ENCODE results near the gene TMPRSS3.

TMPRSS3 gene

DNA sequence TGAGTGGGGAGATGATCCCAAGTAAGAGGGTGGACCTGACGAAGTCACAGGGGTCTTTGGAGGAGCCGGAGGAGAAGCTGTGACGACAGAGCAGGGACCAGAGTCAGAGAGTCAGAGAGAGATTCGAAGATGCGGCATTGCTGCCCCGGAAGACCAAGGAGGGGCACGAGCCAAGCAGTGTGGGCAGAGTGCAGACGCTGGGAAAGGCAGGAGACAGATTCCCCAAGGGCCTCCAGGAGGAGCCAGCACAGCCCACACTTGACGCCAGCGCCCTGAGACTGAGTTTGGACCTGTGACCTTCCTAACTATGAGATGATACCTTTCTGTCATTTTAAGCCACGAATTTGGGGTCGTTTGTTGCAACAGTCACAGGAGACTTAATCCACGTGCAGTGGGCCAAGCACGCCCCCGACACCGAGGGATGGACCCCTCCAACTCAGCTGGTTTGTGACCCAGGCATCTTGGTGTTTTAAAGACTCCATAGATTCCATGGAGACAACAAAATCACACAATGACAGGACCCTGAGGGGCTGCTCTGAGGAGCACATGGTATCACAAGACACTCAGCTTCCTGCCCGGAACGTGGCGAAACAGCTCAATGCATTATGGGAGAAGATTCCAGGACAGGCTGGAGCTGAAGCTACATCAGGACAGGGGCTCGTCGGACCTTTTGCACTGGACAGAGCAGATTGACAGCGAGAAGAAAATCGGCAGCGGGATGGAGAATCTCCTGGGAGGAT, 18.5 kb downstream of the TMPRSS3 start:
- H2AFZ ChIP-seq (ENCODE audit: low read depth, low read length), result no peak overlapping the region
- no peaks in the 10 kb centered on the region for H3K9me3 ChIP-seq (ENCODE audit: low read length)
- H3K27me3 ChIP-seq (ENCODE audit: insufficient read depth, low read length), result peaks cover 2% of the 10 kb centered on the region
- H3K36me3 ChIP-seq (ENCODE audit: insufficient read depth, low read length), result no peaks in the 10 kb centered on the region
- H3K4me3 ChIP-seq (ENCODE audit: low read length), result no peak overlapping the region
- no peaks in the 10 kb centered on the region for H3K4me1 ChIP-seq (ENCODE audit: insufficient read depth, low read length)

DNA sequence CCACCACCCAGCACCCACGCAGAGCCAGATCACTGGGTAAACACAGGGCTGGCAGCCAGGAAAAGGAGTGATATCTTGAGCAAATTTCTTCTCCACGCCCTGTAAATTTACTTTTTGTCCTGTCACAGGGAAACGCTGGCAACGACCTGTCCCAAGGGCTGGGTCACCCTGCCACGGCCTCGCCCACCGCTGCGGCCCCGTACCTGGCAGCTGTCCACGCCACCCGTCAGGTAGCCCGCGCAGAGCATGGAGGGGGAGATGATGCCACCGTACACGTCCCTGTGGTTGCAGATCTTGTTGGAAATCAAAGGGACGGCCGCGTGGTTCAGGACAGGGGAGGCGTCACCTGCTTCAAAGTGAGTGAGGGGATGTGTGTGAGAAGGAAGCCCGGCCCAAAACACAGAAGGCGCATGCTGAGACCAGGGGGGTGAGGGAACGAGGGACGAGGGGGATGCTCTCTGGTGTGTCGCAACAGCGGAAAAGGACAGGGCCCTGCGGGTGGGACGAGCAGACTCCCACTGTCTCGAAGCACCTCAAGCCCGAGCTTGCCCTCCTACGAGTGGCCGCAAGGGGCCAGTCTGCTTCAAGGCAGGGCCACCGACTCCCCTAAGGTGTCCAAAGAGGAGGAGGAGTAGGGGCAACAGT, 19.4 kb downstream of the TMPRSS3 start:
- Histone ChIP-seq H3K4me3 (ENCODE audit: low read length) (no peak overlapping the region), H3K36me3 (ENCODE audit: insufficient read depth, low read length) (no peaks in the 10 kb centered on the region), H3K4me1 (ENCODE audit: insufficient read depth, low read length) (no peaks in the 10 kb centered on the region), H2AFZ (ENCODE audit: low read depth, low read length) (no peak overlapping the region), H3K9me3 (ENCODE audit: low read length) (no peaks in the 10 kb centered on the region), H3K27me3 (ENCODE audit: insufficient read depth, low read length) (peaks cover 2% of the 10 kb centered on the region)

DNA sequence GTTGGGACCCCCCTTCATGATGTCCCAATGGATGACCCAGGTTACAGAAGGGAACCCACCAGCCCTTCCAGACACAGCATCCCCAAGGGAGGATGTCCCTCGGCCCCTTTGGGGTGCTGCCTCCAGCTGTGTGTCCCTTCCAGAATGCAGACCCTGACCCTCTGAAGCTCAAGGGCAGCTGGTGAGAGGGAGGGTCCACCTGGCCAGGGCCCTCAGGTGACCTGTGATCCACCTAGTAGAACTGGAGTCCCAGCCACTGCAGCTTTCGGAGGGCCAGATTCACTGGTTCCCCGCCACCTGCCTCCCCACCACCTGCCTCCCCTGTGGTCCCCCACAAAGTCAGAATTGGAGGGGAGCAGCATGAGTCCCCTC, 19.9 kb downstream of the TMPRSS3 start:
- Histone ChIP-seq H3K36me3 (ENCODE audit: insufficient read depth, low read length) (no peaks in the 10 kb centered on the region), H2AFZ (ENCODE audit: low read depth, low read length) (no peak overlapping the region), H3K4me3 (ENCODE audit: low read length) (no peak overlapping the region), H3K9me3 (ENCODE audit: low read length) (no peaks in the 10 kb centered on the region), H3K27me3 (ENCODE audit: insufficient read depth, low read length) (peaks cover 2% of the 10 kb centered on the region), H3K4me1 (ENCODE audit: insufficient read depth, low read length) (no peaks in the 10 kb centered on the region)

DNA sequence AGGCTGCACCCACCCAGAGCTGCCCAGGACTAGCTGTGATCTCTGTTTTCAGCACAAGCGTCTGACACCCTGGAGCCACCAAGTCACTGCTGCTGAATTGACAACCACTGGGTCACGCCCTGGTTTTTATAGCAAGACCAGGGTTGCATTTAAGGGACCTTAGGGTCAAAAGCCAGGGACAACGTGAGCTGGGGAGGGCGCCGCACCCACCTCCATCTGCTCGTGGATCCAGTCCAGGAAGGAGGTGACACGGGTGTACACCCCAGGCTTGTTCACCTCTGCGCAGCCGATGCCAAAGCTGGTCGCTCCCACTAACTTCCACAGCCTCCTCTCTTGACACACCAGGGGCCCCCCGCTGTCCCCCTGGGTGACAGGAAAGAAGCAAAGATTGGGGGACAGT, 20.3 kb downstream of the TMPRSS3 start:
- Histone ChIP-seq H3K4me3 (ENCODE audit: low read length) (no peak overlapping the region), H3K4me1 (ENCODE audit: insufficient read depth, low read length) (no peaks in the 10 kb centered on the region), H3K36me3 (ENCODE audit: insufficient read depth, low read length) (no peaks in the 10 kb centered on the region), H3K27me3 (ENCODE audit: insufficient read depth, low read length) (peaks cover 2% of the 10 kb centered on the region), H3K9me3 (ENCODE audit: low read length) (no peaks in the 10 kb centered on the region), H2AFZ (ENCODE audit: low read depth, low read length) (no peak overlapping the region)

DNA sequence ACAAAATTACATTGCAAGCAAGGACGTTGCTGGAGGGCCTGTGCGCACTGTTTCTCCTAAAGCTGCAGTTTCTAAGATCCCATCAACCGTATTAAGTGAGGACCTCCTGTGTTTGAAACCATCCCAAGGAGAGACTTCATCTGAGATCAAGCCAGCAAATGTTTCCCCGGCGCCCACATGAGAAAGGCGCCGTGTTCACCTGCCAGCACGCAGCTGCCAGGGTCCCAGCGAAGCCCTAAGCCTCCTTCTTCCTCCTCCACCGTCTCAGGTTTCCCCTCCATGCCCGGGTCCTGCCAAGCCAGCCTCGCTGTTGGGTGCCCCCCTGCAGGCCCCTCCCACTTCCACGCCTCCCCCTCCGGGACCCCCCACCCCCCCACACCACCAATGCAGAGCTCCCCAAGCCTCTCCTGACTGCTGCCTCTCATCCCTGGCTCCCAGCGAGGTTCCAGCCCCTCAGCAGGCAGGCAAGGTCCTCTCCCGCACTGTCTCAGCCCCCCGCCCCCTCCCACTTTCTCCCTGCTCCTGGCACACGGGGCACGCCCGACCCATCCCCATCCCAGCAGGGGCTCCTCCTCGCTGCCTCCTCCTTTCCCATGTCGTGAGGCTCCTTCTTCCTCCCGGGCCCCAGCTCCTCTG, 20.9 kb downstream of the TMPRSS3 start:
- Histone ChIP-seq H3K36me3 (ENCODE audit: insufficient read depth, low read length) (no peaks in the 10 kb centered on the region), H3K9me3 (ENCODE audit: low read length) (no peaks in the 10 kb centered on the region), H3K4me1 (ENCODE audit: insufficient read depth, low read length) (no peaks in the 10 kb centered on the region), H2AFZ (ENCODE audit: low read depth, low read length) (no peak overlapping the region), H3K27me3 (ENCODE audit: insufficient read depth, low read length) (peaks cover 2% of the 10 kb centered on the region), H3K4me3 (ENCODE audit: low read length) (no peak overlapping the region)

DNA sequence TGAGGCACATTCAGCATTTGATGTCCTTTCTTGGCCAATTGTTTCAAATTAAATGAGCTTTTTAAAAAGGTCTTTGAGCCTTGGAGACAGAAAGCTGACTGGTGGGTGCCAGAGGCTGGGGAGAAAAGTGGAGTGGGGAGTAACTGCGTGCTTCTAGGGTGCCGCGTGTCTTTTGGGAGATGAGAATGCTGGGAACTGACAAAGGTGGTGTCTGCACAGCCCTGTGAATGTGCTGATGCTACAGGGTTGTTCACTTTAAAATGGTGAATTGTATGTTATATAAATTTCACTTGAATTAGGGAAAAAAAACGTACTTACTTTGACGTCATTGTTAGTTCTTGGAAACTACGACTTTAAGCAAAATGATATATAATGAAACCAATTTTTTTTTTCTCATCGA, 21.4 kb downstream of the TMPRSS3 start:
- Histone ChIP-seq H2AFZ (ENCODE audit: low read depth, low read length) (no peak overlapping the region), H3K4me3 (ENCODE audit: low read length) (no peak overlapping the region), H3K4me1 (ENCODE audit: insufficient read depth, low read length) (no peaks in the 10 kb centered on the region), H3K36me3 (ENCODE audit: insufficient read depth, low read length) (no peaks in the 10 kb centered on the region), H3K27me3 (ENCODE audit: insufficient read depth, low read length) (peaks cover 2% of the 10 kb centered on the region), H3K9me3 (ENCODE audit: low read length) (no peaks in the 10 kb centered on the region)

DNA sequence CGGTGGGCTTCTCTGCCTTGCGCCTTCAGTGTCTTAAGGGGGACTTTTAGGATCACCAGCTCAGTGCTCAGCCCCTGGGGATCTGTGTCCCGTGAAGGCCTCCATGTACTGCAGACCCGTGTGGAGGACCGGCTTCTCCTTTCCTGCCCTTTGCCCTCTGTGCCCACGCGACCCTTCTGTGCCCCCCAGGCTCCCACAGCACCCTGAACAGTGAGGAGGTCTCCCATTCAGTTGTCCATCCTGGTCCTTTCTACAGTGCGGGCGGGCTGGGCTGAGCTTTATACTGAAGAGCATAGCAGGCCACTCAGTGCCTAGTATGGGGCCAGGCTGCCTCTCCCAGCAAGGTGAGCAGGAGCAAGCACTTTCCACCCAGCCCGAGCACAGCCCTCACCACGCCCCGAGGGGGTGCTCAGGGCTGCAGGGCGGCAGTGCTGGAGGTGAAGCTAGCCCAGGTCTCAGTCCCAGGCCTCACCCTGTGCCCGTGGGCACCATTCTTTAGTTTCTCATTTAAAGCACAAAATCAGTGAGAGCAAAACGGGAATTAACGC, 21.9 kb downstream of the TMPRSS3 start:
- Histone ChIP-seq H3K4me3 (ENCODE audit: low read length) (no peak overlapping the region), H3K4me1 (ENCODE audit: insufficient read depth, low read length) (no peaks in the 10 kb centered on the region), H3K27me3 (ENCODE audit: insufficient read depth, low read length) (peaks cover 2% of the 10 kb centered on the region), H2AFZ (ENCODE audit: low read depth, low read length) (no peak overlapping the region), H3K36me3 (ENCODE audit: insufficient read depth, low read length) (no peaks in the 10 kb centered on the region), H3K9me3 (ENCODE audit: low read length) (no peaks in the 10 kb centered on the region)

DNA sequence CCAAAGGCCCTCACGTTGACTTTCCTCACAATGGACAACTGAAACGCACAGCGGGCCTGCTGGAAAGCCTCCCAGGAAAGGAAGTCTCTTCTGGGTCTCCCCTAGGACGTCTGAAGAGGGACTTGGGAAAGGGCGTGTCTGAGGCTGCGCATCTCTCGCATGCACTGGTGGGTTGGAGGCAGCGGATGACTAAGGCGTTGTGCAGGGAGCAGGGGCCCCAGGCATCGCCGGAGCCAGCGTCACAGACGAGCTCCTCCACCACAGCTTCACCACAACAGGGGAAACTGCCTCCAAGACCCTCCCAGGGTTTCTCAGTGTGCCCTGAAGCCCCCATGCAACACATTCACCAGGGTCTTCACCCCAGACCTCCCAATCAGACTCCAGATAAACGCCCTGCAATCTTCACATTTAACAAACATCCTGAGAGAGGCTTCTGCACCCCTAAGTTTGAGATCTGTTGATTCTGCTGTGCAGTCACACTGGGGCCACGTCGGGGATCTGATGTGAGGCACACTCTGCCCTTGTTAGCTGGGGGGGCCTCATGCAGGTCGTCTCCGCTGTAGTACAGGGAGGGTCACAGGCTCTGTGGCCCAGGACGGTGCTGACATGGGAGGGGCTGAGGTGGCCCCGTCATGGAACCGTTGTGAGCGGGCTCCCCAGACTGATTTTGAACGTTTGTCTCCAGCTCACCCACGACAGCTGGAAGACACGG, 22.5 kb downstream of the TMPRSS3 start:
- Histone ChIP-seq H3K9me3 (ENCODE audit: low read length) (no peaks in the 10 kb centered on the region), H3K27me3 (ENCODE audit: insufficient read depth, low read length) (peaks cover 2% of the 10 kb centered on the region), H3K4me3 (ENCODE audit: low read length) (no peak overlapping the region), H3K36me3 (ENCODE audit: insufficient read depth, low read length) (no peaks in the 10 kb centered on the region), H2AFZ (ENCODE audit: low read depth, low read length) (no peak overlapping the region), H3K4me1 (ENCODE audit: insufficient read depth, low read length) (no peaks in the 10 kb centered on the region)

DNA sequence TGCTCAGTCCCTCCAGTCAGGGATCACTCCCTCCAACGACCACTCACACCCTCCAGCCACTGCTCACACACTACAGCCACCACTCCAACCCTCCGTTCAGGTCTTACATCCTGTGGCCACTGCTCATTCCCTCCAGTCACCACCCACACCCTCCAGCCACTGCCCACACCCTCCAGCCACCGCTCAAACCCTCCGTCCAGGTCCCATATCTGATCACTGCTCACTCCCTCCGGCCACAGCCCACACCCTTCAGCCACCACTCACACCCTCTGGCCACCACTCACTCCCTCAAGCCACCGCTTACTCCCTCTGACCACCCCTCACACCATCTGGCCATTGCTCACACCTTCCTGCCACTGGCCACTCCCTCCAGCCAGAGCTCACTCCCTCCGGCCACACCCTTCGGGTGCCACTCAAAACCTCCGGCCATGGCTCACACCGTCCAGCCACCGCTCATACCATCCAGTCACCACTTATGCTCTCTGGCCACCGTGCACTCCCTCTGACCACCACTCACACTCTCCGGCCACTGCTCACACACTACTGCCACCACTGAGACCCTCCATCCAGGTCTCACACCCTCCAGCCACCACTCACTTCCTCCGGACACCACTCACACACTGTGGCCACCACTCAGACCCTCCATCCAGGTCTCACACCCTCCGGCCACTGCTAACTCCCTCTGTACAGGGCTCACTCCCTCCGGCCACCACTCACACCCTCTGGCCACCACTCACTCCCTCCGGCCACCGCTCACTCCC, 24.8 kb downstream of the TMPRSS3 start:
- Histone ChIP-seq H3K9me3 (ENCODE audit: low read length) (no peaks in the 10 kb centered on the region), H3K36me3 (ENCODE audit: insufficient read depth, low read length) (no peaks in the 10 kb centered on the region), H3K4me3 (ENCODE audit: low read length) (no peak overlapping the region), H2AFZ (ENCODE audit: low read depth, low read length) (no peak overlapping the region), H3K27me3 (ENCODE audit: insufficient read depth, low read length) (no peaks in the 10 kb centered on the region), H3K4me1 (ENCODE audit: insufficient read depth, low read length) (no peaks in the 10 kb centered on the region)

DNA sequence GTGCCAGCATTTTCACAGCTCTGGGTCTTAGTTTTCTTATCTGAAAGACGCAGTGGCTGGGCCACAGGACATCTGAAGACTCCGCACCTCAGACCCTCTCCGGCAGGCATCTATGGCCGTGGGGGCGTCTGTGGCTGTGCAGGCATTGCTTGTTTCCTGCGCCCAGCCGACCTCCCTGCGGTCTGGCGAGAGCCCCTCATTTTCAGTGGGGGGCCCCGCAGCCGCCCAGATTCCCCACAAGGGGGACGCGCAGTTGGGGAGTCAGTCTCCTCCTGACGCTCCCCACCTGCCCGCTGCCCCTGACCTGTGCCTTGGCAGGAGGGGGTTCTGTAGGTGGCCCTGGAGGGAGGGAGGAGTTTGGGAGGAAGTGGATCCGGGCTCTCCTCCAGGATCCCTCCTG, 26.0 kb downstream of the TMPRSS3 start:
- no peaks in the 10 kb centered on the region for H3K4me1 ChIP-seq (ENCODE audit: insufficient read depth, low read length)
- no peak overlapping the region for H2AFZ ChIP-seq (ENCODE audit: low read depth, low read length)
- no peak overlapping the region for H3K4me3 ChIP-seq (ENCODE audit: low read length)

DNA sequence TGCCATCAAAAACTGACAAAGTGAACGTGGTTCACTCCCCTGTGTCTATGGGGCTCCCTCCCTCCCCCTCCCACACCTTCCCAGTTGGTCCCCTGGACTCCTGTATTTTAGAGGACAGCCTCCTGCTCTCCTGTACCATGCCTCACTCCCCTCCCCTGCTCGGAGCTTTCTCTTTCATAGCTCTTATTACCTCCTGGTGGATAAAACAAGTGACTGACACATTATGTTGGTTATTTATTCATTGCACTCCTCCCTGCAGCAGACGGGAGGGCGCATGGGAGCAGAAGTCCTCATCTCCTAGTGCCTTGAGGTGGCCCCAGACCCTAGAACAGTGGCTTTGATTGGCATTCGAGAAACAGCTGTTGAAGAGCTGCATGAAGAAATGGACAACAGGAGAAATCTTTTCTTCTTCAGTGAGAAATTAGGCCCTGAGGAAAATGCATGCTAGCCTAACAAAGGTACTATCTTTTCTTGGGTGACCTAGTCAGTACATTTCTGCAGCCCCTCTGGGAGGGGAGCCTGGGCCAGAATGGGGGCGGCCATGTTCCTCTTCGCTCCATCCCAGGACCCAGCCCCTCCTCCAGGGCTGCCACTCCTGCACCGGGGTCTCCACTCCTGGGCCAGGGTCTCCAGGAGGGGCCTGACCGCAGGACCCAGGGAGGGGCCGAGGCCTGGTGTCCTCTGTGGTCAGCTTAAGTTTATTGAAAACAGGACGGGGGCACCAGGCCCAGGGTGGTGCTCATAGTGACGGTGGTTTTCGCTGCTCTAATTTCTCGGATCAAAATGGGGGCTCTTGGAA, 28.3 kb downstream of the TMPRSS3 start:
- Histone ChIP-seq H3K9me3 (ENCODE audit: low read length) (no peaks in the 10 kb centered on the region), H3K36me3 (ENCODE audit: insufficient read depth, low read length) (no peaks in the 10 kb centered on the region), H3K27me3 (ENCODE audit: insufficient read depth, low read length) (no peaks in the 10 kb centered on the region)

More for the DNA sequence above, 26.0 kb downstream of the TMPRSS3 start:
- H3K27me3 ChIP-seq (ENCODE audit: insufficient read depth, low read length), result no peaks in the 10 kb centered on the region
- H3K36me3 ChIP-seq (ENCODE audit: insufficient read depth, low read length), result no peaks in the 10 kb centered on the region
- H3K9me3 ChIP-seq (ENCODE audit: low read length), result no peaks in the 10 kb centered on the region

More for the DNA sequence above, 28.3 kb downstream of the TMPRSS3 start:
- H2AFZ ChIP-seq (ENCODE audit: low read depth, low read length), result no peak overlapping the region
- no peak overlapping the region for H3K4me3 ChIP-seq (ENCODE audit: low read length)
- no peaks in the 10 kb centered on the region for H3K4me1 ChIP-seq (ENCODE audit: insufficient read depth, low read length)
